Tibial nerve (tissue), 4 donors: ENCODE measurements around the gene CRBN. TPM values are rescaled to one million over a fixed set of nuclear protein-coding genes. Genes with fewer than 3 reads are reported as not detected.

ENCODE experiments used
- DNase-seq, 2 donors: peaks; one replicate each; pipeline ENCODE4 v3.0.0-alpha.2; 2019; ENCODE audit warnings: low spot score in 2 of 2
- H3K27ac ChIP-seq, 4 donors: fragments of 200-600 bp; sonication (generic) in 3 of 4; one replicate each; pipeline ENCODE4 v1.5.1; 2017 to 2019; ENCODE audit warnings: mild to moderate bottlenecking in 1 of 4
- H3K27me3 ChIP-seq, 2 donors: fragments of 200-600 bp; sonication (generic) in 1 of 2; one replicate each; pipeline versions ENCODE4 v1.5.1 to v1.6.0; 2017 to 2019
- H3K36me3 ChIP-seq, 3 donors: fragments of 200-600 bp; sonication (generic); one replicate each; pipeline ENCODE4 v1.5.1; 2018 to 2019
- H3K4me1 ChIP-seq, 4 donors: fragments of 200-600 bp; sonication (generic) in 3 of 4; one replicate each; pipeline ENCODE4 v1.5.1; 2017 to 2019
- H3K4me3 ChIP-seq, 4 donors: fragments of 200-600 bp; sonication (generic) in 3 of 4; one replicate each; pipeline ENCODE4 v1.5.1; 2017 to 2019; ENCODE audit warnings: mild to moderate bottlenecking in 1 of 4, moderate library complexity in 1 of 4
- H3K9me3 ChIP-seq, 4 donors: fragments of 200-600 bp; sonication (generic) in 3 of 4; one replicate each; pipeline ENCODE4 v1.5.1; 2017 to 2019
- EP300 ChIP-seq, 2 donors: sonication (generic); formaldehyde crosslinking; IDR thresholded peaks; one replicate each; pipeline ENCODE4 v1.6.1; 2017; ENCODE audit warnings: antibody characterized with exemption in 2 of 2, mild to moderate bottlenecking in 1 of 2
- POLR2A ChIP-seq, 2 donors: fragments of 450-650 bp; IDR thresholded peaks; one replicate each; pipeline ENCODE4 v1.6.1; 2017; ENCODE audit warnings: antibody characterized with exemption in 2 of 2, mild to moderate bottlenecking in 2 of 2, moderate library complexity in 2 of 2
- WGBS, 2 donors: methylation state at CpG; one replicate each; pipeline ENCODE4 v1.1.5; 2018; 5-methylcytosine and 5-hydroxymethylcytosine counted together
- total RNA-seq, 4 donors: library from RNA; depleted of rRNA; stranded (reverse); fragments of >200 nt; gene quantifications; one replicate each; pipeline ENCODE4 v1.1.0, GENCODE V29; 2016
- TF ChIP-seq, protein P1 (sequence below), 5 experiments: fragments of 200-600 bp in 3 of 5; fragments of 450-650 bp in 2 of 5; sonication (generic) in 3 of 5; IDR thresholded peaks; one replicate each; pipeline ENCODE4 v1.5.1; 2016 to 2019; ENCODE audit warnings: antibody characterized with exemption in 5 of 5, mild to moderate bottlenecking in 3 of 5, moderate library complexity in 2 of 5

The CRBN gene
- total RNA-seq, 4 donors from 2014 or later, result 97.5 to 115 (median 109) TPM

DNA sequence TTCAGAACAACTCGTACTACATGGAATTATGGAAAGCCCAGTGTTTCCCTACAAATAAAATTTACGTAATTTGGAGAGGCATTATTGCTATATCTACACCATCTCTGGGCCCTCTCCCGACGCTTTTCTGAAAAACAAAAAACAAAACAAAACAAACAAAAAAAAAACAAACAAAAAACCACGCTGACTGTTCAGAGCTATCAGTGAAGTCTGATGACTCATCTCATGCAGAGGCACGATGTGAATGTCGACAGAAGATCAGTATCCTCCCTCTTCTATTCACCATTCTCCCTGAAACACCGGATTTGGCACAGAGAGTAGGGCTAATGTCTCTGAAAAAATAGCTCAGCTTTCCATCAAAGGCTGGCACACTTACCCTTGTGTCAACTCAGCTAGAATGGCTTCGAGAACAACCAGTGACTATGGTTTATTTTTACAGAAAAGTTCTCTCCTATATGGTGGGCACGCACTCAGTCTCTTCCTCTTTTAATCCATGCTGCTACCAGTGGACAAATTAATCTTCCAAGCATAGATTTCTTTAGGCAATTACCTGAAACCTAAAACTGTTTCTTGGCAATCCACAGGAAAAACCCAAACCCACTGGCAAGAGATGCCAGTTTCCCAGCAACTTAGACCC lies 1.5 kb downstream of the CRBN start:
- Histone ChIP-seq H3K27ac (peak overlapping the region in 1 of 4 donors; percentile 86), H3K9me3 (no peaks in the 10 kb centered on the region), H3K4me1 (peaks cover 0 to 47% (median 14%) of the 10 kb centered on the region in 4 donors), H3K36me3 (peaks cover 0 to 34% (median 12%) of the 10 kb centered on the region in 3 donors), H3K4me3 (peak overlapping the region in 3 of 4 donors; percentile 69 to 98 (median 88)), H3K27me3 (no peaks in the 10 kb centered on the region)
- no peak for DNase-seq
- WGBS, 2 donors, result 42 to 45% methylated on average over 10 of the region's 10 CpGs
- TF ChIP-seq EP300 (IDR thresholded peaks at IDR 0.05), result no peak
- TF ChIP-seq POLR2A (IDR thresholded peaks at IDR 0.05), result no peak
- TF ChIP-seq, protein P1, sequence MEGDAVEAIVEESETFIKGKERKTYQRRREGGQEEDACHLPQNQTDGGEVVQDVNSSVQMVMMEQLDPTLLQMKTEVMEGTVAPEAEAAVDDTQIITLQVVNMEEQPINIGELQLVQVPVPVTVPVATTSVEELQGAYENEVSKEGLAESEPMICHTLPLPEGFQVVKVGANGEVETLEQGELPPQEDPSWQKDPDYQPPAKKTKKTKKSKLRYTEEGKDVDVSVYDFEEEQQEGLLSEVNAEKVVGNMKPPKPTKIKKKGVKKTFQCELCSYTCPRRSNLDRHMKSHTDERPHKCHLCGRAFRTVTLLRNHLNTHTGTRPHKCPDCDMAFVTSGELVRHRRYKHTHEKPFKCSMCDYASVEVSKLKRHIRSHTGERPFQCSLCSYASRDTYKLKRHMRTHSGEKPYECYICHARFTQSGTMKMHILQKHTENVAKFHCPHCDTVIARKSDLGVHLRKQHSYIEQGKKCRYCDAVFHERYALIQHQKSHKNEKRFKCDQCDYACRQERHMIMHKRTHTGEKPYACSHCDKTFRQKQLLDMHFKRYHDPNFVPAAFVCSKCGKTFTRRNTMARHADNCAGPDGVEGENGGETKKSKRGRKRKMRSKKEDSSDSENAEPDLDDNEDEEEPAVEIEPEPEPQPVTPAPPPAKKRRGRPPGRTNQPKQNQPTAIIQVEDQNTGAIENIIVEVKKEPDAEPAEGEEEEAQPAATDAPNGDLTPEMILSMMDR (IDR thresholded peaks at IDR 0.05), result no peak

DNA sequence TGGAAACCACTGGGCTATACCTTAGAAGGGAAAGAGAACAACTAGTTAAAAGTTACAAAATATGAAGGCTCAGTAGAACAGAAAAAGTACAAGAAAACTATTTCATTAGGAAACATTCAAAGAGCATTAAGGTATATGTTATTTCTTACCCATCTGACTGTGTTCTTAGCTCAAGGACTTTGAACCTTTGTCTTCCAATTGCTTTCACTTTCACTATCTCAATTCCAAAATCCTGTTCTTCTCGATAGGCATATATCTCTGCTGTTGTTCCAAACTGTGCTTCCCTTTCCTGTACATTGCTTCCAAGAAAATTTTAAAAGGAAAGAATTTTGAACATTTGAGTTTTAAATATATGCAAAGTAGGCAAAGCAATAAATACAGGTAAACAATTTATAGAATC lies 6.9 kb downstream of the CRBN start:
- 55 to 67% methylated on average over 1 of the region's 1 CpG for WGBS, 2 donors
- H3K9me3 ChIP-seq, result no peaks in the 10 kb centered on the region
- H3K4me1 ChIP-seq, result peaks cover 0 to 47% (median 7%) of the 10 kb centered on the region in 4 donors
- H3K36me3 ChIP-seq, result peaks cover 0 to 78% (median 20%) of the 10 kb centered on the region in 3 donors
- DNase-seq, result no peak
- H3K27ac ChIP-seq, result peak overlapping the region in 3 of 4 donors; percentile 32 to 66 (median 32)
- peak overlapping the region in 1 of 4 donors; percentile 17 for H3K4me3 ChIP-seq
- TF ChIP-seq EP300 (IDR thresholded peaks at IDR 0.05), result no peak
- TF ChIP-seq POLR2A (IDR thresholded peaks at IDR 0.05), result no peak
- no peaks in the 10 kb centered on the region for H3K27me3 ChIP-seq

DNA sequence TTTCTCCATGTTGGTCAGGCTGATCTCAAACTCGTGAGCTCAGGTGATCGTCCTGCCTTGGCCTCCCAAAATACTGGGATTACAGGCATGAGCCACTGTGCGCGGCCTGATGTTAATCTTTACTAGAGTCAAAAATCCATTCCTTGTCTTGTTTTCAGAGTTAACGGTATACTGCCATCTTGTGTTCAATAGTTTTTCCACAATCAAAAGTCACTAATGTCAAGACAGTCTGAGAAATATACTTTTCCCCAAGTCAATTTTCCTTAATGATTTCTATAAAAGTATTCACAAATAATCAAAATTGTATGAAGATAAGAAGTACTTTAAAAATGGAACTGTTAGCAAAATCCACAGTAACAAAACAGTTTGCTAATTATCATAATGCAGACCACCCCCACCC lies 8.5 kb downstream of the CRBN start:
- WGBS, 2 donors, result 53 to 54% methylated on average over 5 of the region's 5 CpGs
- no peak for DNase-seq
- Histone ChIP-seq H3K9me3 (no peaks in the 10 kb centered on the region), H3K36me3 (peaks cover 0 to 89% (median 27%) of the 10 kb centered on the region in 3 donors), H3K4me1 (peaks cover 0 to 31% (median 5%) of the 10 kb centered on the region in 4 donors), H3K4me3 (no peak overlapping the region), H3K27me3 (no peaks in the 10 kb centered on the region), H3K27ac (no peak overlapping the region)
- TF ChIP-seq EP300 (IDR thresholded peaks at IDR 0.05), result no peak
- TF ChIP-seq, protein P1 (IDR thresholded peaks at IDR 0.05), result peak in 1 of 5 experiments; percentile 10

DNA sequence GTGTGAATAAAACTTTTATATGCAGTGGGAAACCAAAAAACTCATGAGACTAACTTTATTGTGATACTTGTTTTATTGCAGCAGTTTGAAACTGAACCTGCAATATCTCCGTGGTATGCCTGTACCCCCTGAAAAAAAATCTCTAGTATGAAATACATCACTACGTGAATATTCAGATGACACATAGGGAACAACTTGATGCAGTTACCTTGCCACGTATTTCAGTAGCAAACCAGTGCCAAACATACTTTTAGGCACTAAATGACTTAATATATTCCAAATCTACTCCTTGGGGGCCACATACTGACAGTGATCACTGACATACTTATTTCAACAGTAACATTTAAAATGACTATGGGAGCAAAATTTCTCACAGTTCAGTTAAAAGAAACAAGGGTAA lies 13.8 kb downstream of the CRBN start:
- Histone ChIP-seq H3K36me3 (peaks cover 0 to 78% (median 18%) of the 10 kb centered on the region in 3 donors), H3K27ac (no peak overlapping the region), H3K9me3 (peaks cover 0 to 7% (median 0%) of the 10 kb centered on the region in 4 donors), H3K4me1 (peaks cover 0 to 13% (median 0%) of the 10 kb centered on the region in 4 donors), H3K4me3 (no peak overlapping the region), H3K27me3 (no peaks in the 10 kb centered on the region)
- WGBS, 2 donors, result 94 to 98% methylated on average over 3 of the region's 3 CpGs
- no peak for DNase-seq
- TF ChIP-seq EP300 (IDR thresholded peaks at IDR 0.05) (no peak), POLR2A (IDR thresholded peaks at IDR 0.05) (no peak)
- TF ChIP-seq, protein P1 (IDR thresholded peaks at IDR 0.05), result no peak

DNA sequence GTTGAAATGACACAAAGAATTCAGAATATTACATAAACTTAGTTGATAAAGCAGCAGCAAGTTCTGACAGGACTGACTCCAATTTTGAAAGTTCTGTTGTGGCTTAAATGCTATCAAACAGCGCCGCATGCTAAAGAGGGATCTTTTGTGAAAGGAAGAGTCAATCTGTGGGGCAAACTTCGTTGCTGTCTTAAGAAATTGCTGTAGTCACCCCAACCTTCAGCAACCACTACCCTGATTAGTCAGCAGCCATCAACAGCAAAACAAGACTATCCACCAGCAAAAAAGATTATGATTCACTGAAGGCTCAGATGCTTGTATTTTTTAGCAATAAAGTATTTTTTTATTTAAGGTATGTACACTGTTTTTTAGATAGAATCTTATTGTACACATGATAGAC lies 14.2 kb downstream of the CRBN start:
- Histone ChIP-seq H3K4me1 (peaks cover 0 to 17% (median 0%) of the 10 kb centered on the region in 4 donors), H3K4me3 (no peak overlapping the region), H3K27ac (no peak overlapping the region), H3K27me3 (no peaks in the 10 kb centered on the region), H3K36me3 (peaks cover 0 to 74% (median 18%) of the 10 kb centered on the region in 3 donors), H3K9me3 (peaks cover 0 to 7% (median 0%) of the 10 kb centered on the region in 4 donors)
- WGBS, 2 donors, result 62 to 63% methylated on average over 3 of the region's 3 CpGs
- no peak for DNase-seq
- TF ChIP-seq POLR2A (IDR thresholded peaks at IDR 0.05) (no peak), EP300 (IDR thresholded peaks at IDR 0.05) (no peak)
- TF ChIP-seq, protein P1 (IDR thresholded peaks at IDR 0.05), result no peak
